ENCODE results near the gene KPNA6. TPM values are rescaled to one million over a fixed set of nuclear protein-coding genes. Genes with fewer than 3 reads are reported as not detected.
A peak's percentile ranks its signal among the peaks of the same experiment; 100 is the strongest.

The KPNA6 gene
- total and polyA plus RNA-seq, 9 of the 15 experiments (the other 6 are each of a cell fraction or from before 2014, with no cell fraction given), result 20.1 to 54.6 (median 32.2) TPM

DNA sequence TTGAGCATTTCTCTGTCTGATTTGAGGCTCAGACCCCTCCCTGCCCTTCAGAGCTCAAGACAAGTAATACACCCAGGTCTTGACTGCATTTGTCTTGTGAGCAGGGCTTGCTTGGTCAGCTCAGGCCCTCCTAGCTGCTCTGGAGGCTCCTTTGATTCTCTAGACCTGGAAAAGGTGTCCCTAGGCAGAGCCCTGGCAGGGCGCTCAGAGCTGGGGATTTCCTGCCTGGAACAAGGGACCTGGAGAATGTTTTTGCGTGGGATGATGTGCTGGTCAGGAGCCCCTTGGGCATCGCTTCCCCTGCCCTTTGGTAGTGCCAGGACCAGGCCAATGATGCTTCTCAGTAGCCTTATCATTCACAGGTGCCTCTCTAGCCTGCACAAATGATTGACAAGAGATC, 87.7 kb downstream of the KPNA6 start:
- Histone ChIP-seq H3K9me1 (ENCODE audit: control insufficient read depth, insufficient read depth, low read length) (peaks cover 3% of the 10 kb centered on the region), H3K4me2 (ENCODE audit: insufficient read depth, low read length) (no peak overlapping the region), H3K9me3 (replicated peaks; ENCODE audit: control insufficient read depth, insufficient read depth, low read depth, low read length) (no peaks in the 10 kb centered on the region), H3K4me3 (no peak overlapping the region), H3K27me3 (ENCODE audit: control insufficient read depth in 2 of 2, insufficient read depth in 2 of 2, low read length in 2 of 2) (no peaks in the 10 kb centered on the region), H3K4me1 (replicated peaks in 1 of 2; ENCODE audit: control insufficient read depth in 2 of 2, insufficient read depth in 2 of 2, low read length in 2 of 2) (peaks cover 5 to 22% of the 10 kb centered on the region in 2 experiments; a peak in 4 of 5 replicates), H2AFZ (ENCODE audit: low read depth, low read length) (no peak overlapping the region), H3K27ac (ENCODE audit: extremely low read depth, low read depth, low read length) (no peak overlapping the region), H3K9ac (ENCODE audit: insufficient read depth in 1 of 2, low read depth in 2 of 2, low read length in 2 of 2) (0 out of 4 replicates have a peak overlapping the region, but pooled peaks of 1 of the 2 experiments have one; percentile 8), H3K36me3 (ENCODE audit: control insufficient read depth, insufficient read depth, low read length) (peaks cover 80% of the 10 kb centered on the region), H3K79me2 (ENCODE audit: control insufficient read depth, insufficient read depth, low read length) (no peaks in the 10 kb centered on the region), H4K20me1 (replicated peaks; ENCODE audit: control insufficient read depth, insufficient read depth, low read length) (no peaks in the 10 kb centered on the region; the same call in none of the 2 replicates)
- no TSS peak for BruUV-seq (replicated peaks)
- intact Hi-C loops (cut with micrococcal nuclease) (no loop called here), in situ Hi-C loops (cut with MboI) (no loop called here)
- 95% methylated on average over 3 of the region's 3 CpGs for WGBS (ENCODE audit: insufficient coverage, low coverage, missing lambda C conversion rate)
- TF ChIP-seq ZNF197 (CRISPR knock-in tag; IDR thresholded peaks at IDR 0.05; ENCODE audit: low read depth) (no peak), POLR2A (conservative IDR thresholded peaks at IDR 0.05) (0 out of 2 replicates have a peak, but pooled peaks have one; percentile 9), RBFOX2 (IDR thresholded peaks at IDR 0.05; ENCODE audit: low read depth, low read length) (0 out of 2 replicates have a peak, but pooled peaks have one; percentile 29), MYBL2 (IDR thresholded peaks at IDR 0.05; ENCODE audit: low read depth) (no peak), MYBL2 (CRISPR knock-in tag; IDR thresholded peaks at IDR 0.05; ENCODE audit: borderline replicate concordance) (no peak), RFX5 (IDR thresholded peaks at IDR 0.05; ENCODE audit: low read depth, low read length) (no peak), FOXJ2 (tag; IDR thresholded peaks at IDR 0.05) (no peak), SIN3B (IDR thresholded peaks at IDR 0.05; ENCODE audit: low read depth) (no peak), ZNF165 (CRISPR knock-in tag; IDR thresholded peaks at IDR 0.05; ENCODE audit: borderline replicate concordance) (no peak), SUPT5H (IDR thresholded peaks at IDR 0.05) (0 out of 2 replicates have a peak, but pooled peaks have one; percentile 24), SMAD2 (IDR thresholded peaks at IDR 0.05; ENCODE audit: low read depth, low read length) (no peak), MEF2A (IDR thresholded peaks at IDR 0.05; ENCODE audit: control insufficient read depth, low read depth, low read length) (no peak), ZNF785 (CRISPR knock-in tag; IDR thresholded peaks at IDR 0.05) (no peak)
- TF ChIP-seq, protein P1, sequence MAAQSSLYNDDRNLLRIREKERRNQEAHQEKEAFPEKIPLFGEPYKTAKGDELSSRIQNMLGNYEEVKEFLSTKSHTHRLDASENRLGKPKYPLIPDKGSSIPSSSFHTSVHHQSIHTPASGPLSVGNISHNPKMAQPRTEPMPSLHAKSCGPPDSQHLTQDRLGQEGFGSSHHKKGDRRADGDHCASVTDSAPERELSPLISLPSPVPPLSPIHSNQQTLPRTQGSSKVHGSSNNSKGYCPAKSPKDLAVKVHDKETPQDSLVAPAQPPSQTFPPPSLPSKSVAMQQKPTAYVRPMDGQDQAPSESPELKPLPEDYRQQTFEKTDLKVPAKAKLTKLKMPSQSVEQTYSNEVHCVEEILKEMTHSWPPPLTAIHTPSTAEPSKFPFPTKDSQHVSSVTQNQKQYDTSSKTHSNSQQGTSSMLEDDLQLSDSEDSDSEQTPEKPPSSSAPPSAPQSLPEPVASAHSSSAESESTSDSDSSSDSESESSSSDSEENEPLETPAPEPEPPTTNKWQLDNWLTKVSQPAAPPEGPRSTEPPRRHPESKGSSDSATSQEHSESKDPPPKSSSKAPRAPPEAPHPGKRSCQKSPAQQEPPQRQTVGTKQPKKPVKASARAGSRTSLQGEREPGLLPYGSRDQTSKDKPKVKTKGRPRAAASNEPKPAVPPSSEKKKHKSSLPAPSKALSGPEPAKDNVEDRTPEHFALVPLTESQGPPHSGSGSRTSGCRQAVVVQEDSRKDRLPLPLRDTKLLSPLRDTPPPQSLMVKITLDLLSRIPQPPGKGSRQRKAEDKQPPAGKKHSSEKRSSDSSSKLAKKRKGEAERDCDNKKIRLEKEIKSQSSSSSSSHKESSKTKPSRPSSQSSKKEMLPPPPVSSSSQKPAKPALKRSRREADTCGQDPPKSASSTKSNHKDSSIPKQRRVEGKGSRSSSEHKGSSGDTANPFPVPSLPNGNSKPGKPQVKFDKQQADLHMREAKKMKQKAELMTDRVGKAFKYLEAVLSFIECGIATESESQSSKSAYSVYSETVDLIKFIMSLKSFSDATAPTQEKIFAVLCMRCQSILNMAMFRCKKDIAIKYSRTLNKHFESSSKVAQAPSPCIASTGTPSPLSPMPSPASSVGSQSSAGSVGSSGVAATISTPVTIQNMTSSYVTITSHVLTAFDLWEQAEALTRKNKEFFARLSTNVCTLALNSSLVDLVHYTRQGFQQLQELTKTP (IDR thresholded peaks at IDR 0.05; ENCODE audit: low read depth in 1 of 2, partially characterized antibody in 2 of 2), result no peak
- ChIA-PET POLR2A (interaction anchor here (0.6 to 10.8 kb wide), 7 partner anchors 11 to 88 kb away, joined by 3 to 201 read pairs (median 4); partner anchors contain the start of genes DCDC2B, IQCC, KPNA6 and TXLNA), CTCF (ENCODE audit: low intra/inter-chr PET ratio) (no interaction called here)
- FAIRE-seq (no peak), DNase-seq (ENCODE audit: extremely low read depth in 1 of 4, low spot score in 3 of 4) (no peak), ATAC-seq (no peak)
